NCI-H82 treated with DMSO at 0.1 percent for 48 hours (cell line): ENCODE measurements around the gene MTHFD1.
"Not testable (repeated sequence)": the region's sequence is repeated elsewhere in the genome, so short reads cannot be mapped to it uniquely, and the experiment has no call there.

Experiments
- DNase-seq: peaks from one replicate; lab custom pipeline; 2025; ENCODE audit not compliant: unreplicated experiment; lab: John Stamatoyannopoulos, UW

The MTHFD1 gene

DNA sequence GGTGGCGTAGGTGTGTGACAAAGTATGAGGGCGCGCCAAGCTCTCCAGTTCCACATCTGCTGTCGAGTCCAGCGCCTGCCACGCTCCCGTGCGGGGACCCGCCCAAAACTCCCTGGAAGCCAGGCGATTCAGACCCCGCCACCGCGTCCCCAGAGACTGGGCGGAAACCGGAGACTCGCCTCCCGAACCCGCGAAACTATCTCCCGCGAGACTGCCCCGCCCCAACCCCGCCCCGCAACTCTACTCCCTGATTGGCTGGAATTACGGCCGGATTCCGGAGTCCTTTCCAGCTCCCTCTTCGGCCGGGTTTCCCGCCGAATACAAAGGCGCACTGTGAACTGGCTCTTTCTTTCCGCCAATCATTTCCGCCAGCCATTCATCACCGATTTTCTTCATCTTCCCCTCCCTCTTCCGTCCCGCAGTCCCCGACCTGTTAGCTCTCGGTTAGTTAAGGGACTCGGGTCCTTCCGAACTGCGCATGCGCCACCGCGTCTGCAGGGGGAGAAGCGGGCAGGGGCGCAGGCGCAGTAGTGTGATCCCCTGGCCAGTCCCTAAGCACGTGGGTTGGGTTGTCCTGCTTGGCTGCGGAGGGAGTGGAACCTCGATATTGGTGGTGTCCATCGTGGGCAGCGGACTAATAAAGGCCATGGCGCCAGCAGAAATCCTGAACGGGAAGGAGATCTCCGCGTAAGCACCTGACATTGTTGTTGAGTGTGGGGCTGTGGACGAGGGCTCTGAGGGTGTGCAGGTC is at the start of gene MTHFD1:
Gene MTHFD1 (plus strand): TSS at position 572 of the 751 bp plus-strand sequence. CDS start 75 bp downstream, at position 647.
- DNase-seq, result peak; percentile 95

DNA sequence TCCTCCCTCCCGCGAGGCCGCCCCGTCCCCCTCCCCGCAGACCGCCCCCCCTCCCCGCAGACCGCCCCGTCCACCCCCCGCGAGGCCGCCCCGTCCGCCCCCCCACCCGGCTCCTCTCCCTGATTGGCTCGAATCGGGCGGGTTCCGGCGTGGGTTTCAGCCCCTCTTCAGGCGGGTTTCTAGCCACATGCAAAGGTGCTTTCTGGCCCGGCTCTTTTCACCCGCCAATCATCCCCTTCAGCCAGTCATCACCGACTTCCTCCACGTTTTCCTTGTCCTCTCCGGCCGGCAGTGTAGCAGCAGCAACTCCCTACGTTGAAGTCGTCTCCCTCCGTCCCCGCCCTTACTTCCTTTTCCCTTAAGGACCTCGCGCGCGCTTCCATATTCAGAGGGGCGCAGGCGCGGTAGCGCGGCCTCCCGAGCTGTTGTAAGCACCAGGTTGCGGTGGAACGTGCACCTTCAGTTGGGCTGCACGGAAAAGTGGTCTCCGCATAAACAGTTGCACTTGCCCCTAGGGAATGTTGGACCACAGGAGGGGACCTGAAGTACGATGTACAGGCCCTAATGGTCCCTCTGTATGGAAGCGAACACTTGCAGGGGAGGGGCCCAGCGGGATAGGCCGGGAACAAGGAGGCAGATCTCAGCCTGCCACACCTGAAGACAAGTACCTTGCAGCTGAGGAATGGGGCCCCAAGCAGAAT is 49.4 kb upstream of the MTHFD1 start:
- DNase-seq, result peak; percentile 97

DNA sequence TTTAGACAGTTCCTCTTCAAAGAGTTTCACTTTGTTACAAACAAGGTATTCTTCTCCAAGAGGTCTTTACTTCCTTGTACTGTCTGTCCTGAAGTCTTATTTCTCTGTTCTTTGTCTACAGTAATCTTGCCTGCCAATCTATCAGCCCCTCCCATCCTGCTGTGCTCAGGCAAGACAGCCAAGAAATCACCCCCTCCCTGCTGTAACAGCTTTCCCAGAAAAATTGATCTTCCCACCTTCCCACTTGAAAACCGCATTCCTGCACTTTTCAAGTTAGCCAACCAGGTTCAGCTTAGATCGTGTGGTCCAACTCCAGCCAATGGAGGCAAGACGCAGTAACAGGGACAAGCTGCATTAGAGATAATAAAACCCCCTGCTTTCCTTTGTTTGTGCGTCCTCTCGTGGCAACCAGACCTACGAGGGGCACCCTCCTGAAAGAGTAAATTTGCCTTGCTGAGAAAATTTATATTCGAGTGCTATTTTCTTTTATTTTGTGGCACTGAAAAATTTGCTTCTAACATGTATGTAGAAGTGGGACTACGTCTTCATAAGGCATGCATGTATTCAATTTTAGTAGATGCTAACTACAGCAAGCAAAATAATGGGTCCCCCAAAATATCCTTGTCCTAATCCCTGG is 47.5 kb upstream of the MTHFD1 start:
- no peak for DNase-seq

DNA sequence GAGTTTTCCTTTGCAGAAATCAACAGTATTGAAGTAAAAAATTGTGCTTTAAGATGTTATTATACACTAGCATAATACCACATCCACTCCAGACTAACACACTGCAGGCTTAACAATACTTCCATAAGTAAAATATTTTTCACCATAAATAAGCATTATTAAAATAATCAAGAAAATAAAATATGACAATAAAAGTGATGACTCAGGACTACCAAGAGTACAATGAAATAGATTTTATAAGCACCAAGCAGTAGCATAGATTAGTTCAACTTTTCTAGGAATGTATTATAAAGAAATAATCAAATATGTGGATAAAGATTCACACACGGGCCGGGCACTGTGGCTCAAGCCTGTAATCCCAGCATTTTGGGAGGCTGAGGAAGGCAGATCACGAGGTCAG is 40.4 kb upstream of the MTHFD1 start:
- no peak for DNase-seq

DNA sequence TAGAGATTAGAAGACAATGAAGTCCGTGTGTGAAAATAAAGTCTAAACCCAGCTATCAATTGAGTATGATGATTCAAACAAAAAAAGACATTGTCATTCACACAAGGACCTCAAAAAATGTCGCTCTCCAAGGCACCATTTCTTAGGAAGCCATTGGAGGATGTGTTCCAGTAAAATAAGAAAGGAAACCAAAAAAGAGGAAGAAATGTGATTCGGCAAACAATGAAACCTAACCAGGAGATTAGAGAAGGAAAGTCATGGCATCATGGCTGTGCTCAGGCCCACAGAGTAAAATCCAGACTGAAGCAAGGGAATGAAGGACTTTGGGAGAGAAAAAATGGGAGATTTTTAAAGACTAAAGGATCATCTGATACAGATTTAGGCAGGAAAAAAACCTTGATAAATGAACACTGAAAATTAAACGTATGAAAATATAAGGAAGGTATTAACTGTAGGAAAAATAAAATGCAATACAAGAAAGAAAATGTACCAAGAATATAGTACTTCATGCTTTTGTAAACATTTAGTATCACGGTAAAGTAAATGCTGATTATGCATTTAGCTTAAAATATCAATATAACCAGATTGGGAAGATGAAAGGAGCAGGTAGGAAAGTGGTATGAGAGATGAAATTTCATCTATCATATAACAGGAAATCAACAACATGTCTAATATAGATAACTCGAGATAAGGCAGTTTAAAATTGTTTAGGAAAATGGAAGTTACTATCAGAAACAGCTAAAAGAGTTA is 38.2 kb upstream of the MTHFD1 start:
- DNase-seq, result no peak

DNA sequence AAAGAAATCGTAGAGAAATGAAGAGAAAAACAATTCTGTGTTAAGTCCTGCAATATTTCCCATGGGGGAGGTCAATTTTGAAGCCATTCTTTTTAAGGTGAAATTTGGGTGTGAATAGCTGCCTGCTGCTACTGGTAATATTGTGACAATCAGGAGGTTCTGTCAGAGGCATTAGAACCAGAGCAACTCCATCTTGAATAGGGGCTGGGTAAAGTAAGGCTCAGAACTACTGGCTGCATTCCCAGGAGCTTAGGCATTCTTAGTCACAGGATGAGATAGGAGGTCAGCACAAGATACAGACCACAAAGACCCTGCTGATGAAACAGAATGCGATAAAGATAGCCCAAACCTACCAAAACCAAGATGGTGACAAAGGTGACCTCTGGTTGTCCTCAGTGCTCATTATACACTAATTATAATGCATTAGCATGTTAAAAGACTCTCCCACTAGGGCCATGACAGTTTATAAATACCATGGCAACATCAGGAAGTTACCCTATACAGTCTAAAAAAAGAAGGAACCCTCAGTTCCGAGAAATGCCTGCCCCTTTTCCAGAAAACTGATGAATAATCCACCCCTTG is 24.8 kb upstream of the MTHFD1 start:
- no peak for DNase-seq

DNA sequence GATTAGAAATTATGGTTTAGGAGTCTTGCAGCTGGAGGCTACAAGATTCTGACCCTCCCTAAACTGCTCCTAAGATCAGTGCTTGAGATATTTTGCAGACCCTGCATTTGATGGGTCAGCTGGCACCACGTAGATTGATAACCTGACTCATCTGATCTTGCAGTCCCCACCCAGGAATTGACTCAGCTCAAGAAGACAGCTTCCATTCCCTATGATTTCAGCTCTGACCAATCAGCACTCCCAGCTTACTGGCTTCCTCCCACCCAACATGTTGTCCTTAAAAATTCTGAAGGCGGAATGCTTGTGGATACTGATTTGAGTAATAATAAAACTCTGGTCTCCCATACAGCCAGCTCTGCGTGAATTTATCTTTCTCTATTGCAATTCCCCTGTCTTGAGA is 23.2 kb upstream of the MTHFD1 start:
- DNase-seq, result no peak

DNA sequence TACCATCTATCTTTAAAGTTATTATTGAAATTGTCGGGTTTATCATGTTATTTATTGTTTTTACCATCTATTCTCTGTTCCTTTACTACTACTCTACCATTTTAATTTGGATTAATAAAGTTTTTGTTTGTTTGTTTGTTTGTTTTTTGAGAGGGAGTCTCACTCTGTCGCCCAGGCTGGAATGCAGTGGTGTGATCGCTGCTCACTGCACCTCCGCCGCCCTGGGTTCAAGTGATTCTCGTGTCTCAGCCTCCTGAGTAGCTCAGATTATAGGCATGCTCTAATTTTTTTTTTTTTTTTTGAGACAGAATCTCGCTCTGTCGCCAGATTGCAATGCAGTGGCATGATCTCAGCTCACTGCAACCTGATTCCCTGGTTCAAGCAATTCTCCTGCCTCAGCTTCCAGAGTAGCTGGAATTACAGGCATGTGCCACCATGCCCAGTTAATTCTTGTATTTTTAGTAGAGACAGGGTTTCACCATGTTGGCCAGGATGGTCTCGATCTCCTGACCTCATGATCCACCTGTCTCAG is 22.7 kb upstream of the MTHFD1 start:
- DNase-seq, result not testable (repeated sequence)

DNA sequence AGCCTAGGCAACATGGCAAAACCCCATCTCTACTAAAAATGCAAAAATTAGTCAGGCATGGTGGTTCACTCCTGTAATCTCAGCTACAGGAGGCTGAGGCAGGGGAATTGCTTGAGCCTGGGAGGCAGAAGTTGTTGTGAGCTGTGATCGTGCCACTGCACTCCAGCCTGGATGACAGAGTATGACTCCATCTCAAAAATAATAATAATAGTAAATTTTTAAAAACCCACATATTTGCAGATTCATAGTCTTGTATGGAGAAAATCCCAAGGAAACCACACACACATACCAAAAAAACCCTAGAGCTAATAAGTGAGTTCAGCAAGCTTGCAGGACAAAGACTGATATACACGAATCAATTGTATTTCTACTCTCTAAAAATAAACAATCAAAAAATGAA is 19.0 kb upstream of the MTHFD1 start:
- DNase-seq, result no peak

DNA sequence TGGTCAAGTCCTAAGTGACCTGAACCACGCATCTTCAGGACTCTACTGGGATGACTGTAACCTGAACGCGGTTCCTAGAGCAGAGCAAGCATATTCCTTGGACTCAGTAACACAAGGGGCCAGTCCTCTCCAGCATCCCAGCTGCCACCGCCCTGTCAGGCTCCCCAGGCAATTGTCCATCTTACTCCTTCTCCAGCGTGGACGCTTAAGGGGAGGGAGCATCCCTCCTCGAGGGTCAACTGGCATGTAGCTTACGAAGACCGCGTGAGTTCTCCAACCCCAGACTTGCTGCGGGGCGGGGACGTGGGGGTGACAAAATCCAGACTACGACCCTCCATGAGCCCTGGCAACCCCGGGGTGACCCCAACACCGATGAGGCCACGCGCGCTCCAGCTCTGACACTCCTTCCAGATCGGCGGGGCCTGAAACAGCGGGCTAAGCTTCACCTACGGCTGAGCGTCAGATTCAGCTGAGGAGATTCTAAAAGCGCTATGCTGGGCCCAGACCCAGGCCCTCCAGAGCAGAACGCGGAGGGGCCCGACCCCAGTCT is 846 bp upstream of the MTHFD1 start:
- peak; percentile 14 for DNase-seq

DNA sequence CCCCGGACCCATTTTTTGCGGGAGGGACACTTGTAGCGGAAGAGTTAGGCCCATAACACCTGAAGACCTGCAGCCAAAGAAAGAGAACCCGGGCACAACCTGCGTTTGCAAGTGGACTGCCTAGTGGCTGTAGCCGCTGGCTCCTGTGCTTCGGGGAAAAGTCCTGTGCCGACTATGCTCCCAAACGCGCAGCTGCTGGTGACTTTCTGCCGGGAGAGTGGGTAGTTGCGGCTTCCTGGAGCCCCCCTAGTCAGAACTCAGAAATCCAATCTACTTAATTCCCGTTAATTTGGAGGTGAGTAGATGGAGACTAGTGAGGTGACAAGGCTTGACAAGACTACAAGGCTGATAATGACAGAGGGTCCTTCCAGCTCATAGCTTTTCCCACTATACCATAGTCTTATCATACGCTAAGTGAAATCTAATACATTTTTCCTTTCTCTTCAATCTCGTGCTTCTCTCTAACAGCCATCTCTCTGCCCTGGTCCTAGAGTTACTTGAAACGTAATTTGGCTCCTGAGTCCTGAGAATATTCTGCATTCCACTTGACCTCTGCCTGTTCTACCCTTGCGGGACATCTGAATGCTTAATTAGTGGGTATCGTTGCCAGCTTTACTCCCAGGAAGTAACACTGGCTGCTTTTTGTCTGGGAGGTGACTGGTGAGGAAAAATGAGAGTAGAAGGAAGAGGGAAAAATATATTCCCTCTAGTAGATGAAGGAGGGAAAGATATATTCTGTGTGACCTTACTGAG is 556 bp downstream of the MTHFD1 start:
- peak; percentile 15 for DNase-seq

DNA sequence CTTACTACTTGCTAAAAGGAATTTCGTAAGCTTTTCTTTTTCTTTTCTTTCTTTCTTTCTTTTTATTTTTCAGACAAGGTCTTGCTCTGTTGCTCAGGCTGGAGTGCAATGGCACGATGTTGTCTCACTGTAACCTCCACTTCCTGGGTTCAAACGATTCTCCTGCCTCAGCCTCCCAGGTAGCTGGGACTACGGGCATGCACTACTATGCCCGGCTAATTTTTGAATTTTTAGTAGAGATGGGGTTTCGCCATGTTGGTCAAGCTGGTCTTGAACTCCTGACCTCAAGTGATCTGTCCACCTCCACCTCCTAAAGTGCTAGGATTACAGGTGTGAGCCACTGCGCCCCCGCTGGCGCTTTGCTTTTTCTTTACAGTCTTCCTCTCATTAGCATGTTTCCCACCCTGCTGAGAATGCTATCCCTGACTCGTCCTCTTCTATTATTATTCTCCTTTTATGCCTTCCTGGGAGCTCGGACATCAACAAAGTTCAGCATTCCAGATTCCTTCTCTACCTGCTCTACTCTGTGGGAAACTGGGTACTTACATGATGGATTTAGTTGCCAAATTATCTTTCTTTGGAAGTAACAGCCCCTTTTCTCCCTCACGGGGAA is 3.1 kb downstream of the MTHFD1 start:
- no peak for DNase-seq

DNA sequence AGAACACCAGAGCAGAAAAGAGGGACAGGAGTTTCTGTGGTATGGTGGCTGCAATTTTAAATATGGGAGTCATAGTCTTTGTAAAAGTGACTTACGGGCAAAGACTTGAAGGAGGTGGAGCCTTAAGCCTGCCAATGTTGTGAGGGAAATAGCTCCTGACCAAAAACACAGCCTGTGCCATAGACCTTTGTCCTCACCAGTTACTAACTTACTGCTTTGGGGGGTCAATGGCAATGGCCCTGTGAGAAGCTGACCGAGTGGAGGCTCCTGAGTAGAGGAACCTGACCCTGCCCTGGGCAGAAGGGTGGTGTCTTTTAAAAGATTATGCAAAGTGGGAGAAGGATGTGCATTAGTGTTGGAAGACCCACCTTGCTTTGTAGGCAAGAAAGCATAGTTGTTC is 3.8 kb downstream of the MTHFD1 start:
- no peak for DNase-seq

DNA sequence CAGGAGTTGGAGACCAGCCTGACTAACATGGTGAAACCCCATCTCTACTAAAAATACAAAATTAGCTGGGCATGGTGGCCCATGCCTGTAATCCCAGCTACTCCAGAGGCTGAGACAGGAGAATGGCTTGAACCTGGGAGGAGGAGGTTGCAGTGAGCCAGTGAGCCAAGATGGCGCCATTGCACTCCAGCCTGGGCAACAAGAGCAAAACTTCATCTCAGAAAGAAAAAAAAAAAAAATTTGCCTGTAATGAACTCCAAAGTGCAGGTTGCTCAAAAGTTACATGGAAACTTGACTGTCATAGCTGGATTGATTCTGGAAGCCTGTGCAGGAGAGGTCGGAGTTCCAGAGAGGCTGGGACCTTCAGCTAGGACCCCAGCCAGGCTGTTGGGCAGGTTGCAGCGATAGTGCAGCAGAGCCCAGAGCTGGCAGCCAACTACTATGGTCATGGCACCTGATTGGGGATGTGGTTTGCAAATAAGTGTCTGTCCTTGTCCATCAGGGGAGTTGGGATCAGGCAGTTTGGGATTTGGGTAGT is 5.1 kb downstream of the MTHFD1 start:
- not testable (repeated sequence) for DNase-seq

DNA sequence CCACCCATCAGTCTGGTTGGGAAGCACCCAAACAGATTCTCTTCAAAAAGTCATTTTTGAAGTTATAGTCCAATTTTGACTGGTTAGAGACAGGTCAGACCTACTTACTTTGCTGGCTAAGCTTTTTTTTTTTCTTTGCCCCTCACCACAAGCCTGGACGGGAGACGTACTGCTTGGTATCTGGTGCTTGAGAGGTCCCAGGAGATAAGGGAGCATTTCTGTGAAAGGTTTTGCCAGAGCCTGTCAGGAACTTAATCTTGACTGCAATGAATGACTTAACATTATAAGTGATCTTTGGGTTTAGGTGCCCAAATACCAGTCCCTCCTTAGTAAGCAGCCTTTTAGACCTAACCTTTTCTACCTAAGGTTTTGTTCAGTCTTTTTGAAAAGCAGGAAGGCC is 6.3 kb downstream of the MTHFD1 start:
- no peak for DNase-seq

DNA sequence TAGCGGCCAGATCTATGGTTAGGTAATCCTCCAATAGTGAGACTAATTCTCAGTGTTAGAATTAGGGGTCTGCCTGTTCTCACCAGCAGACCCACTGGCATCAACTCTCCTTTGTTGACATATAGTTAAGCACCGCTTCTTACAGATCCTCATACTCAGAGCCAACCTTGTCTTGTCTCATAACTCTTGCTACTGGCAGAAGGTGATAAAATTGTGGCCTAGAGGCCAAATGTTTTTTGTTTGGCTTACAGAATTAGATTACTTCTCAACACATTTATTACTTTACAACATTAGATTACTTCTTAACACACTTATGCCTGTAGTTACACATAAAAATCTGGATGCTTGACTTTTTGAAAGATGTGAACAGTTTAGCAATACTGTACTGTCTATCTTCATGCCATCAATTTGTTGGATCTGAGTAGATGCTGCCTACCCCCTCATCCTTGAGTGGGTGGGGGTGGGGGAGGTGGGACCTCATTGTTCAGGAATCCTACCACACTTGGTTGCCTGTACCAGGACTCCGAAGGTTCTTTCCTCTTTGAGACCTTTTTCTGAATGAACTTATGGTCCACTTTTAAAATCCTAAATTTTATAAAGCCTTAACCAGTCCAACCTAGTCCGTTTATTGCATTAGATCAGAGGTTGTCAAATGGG is 7.0 kb downstream of the MTHFD1 start:
- DNase-seq, result no peak

DNA sequence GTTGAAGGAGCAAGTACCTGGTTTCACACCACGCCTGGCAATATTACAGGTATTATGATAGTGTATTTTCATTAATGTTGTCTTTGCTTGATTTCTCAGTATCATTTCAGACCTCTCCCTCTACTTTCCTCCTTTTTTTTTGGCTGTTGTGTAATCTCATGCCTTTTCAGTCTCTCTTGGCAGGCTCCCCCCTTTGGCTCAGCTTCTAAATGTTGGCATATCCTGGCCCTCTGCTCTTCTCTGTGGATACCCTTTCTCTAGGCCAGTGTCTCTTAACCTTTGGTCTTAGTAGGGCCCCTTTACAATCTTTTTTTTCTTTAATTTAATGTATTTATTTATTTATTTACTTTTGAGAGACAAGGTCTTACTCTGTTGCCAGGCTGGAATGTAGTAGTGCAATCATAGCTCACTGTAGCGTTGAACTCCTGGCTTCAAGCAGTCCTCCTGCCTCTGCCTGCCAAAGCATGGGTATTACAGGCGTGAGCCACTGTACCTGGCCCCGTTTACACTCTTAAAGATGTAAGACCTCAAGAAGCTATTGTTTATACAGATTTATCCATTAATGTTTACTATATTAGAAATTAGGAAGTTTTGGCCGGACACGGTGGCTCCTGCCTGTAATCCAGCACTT is 12.8 kb downstream of the MTHFD1 start:
- no peak for DNase-seq

DNA sequence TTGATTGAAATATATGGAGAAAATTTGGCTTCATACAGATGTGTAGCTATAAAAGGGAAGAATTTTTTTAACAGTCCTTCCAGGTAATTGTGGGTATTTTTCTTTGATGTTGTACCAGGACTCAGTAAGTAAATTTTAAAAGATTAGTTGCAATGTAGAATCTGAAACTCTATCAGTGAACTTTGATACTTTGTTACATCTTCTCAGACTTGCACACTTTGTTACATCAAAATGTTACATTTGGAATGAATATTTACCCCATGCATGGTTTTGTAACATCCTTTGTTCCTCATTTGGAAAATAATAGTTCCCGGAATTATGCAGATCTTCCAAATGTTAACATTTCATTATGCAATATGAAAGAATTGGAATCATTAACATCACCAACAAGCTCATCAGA is 13.8 kb downstream of the MTHFD1 start:
- no peak for DNase-seq
